Measurements from ENCODE around the gene ORAI2. TPM values are rescaled to one million over a fixed set of nuclear protein-coding genes. Genes with fewer than 3 reads are reported as not detected.
"Not testable (repeated sequence)": the region's sequence is repeated elsewhere in the genome, so short reads cannot be mapped to it uniquely, and the experiment has no call there.

ORAI2 gene
- total and polyA plus RNA-seq, 3 experiments from 2014 or later = 47.7 to 68.9 (median 66.9) TPM

DNA sequence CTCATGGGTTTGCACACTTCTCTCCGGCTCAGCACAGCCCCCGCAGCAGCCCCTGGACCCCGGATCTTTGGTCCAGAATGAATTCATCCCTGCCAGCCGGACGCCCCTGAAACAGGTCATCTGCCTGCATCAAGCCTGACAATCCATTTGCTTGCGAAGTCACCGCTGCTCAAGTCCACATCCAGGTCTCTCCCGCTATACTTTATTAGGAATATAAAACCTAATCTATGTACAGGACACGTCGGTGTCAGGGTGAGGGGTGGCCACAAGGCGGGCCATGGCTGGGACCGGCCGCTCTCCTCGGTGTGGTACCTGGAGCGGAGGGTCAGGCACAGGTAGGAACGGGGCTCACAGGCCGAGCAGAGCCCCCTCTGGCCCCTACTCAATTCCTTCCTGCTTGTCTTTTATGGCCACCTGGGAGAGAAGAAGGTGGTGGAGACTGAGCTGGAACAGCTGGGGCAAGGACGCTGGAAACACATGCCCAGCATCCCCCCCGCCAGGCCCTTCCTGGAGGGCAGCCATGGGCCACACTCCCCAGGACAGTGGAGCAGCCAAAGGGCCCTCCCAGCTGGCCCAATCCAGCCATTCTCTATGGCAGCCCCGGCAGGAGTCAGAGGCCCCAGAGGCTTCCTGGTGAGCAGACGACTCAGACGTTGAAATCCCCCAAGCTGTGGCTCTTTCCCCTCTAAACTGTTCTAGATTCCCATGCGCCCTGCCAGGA, 40.1 kb downstream of the ORAI2 start:
- Mint-ChIP-seq H3K9me3 (no peaks in the 10 kb centered on the region), H3K4me1 (peaks cover 0 to 3% (median 0%) of the 10 kb centered on the region in 3 donors), H3K27ac (peak overlapping the region in 1 of 8 donors; percentile 15), H3K27me3 (peaks cover 0 to 1% of the 10 kb centered on the region in 2 donors), H3K4me3 (peak overlapping the region in 1 of 7 donors; percentile 30), H3K36me3 (peaks cover 0 to 30% (median 6%) of the 10 kb centered on the region in 3 donors)
- Histone ChIP-seq H3K27me3 (ENCODE audit: insufficient read depth, low read length, poor library complexity, severe bottlenecking) (no peaks in the 10 kb centered on the region), H3K9me3 (ENCODE audit: low read length) (no peaks in the 10 kb centered on the region), H3K4me3 (ENCODE audit: low read length) (no peak overlapping the region), H3K4me1 (ENCODE audit: insufficient read depth, low read length) (no peaks in the 10 kb centered on the region), H3K27ac (ENCODE audit: low read depth, low read length) (no peak overlapping the region), H3K36me3 (ENCODE audit: insufficient read depth, low read length) (no peaks in the 10 kb centered on the region)
- ChIA-PET POLR2A (no interaction called here), CTCF (no interaction called here)
- peak in 1 of 5 donors; percentile 38 for DNase-seq

DNA sequence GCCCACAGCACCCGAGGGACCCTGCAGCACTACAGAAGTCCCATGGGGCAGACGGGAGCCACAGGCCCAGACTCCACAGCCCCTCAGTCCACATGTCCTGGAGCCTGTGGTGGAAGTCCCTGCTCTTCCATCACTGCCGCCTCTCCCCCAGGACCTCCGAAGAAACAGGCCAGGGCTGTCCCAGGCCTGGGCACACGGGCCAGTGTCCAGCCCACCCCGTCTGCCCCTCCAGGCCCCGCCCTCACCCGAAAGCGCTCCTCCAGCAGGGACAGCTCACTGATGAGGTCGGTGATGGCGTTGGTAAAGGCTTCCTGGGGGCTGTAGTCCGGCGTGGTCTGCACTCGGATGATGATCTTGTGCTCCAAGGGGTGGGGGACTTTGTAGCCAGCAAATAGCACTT, 40.7 kb downstream of the ORAI2 start:
- H3K4me1 ChIP-seq (ENCODE audit: insufficient read depth, low read length); H3K27me3 Mint-ChIP-seq; H3K27me3 ChIP-seq (ENCODE audit: insufficient read depth, low read length, poor library complexity, severe bottlenecking); CTCF ChIA-PET; H3K27ac ChIP-seq (ENCODE audit: low read depth, low read length); H3K4me3 ChIP-seq (ENCODE audit: low read length); H3K9me3 ChIP-seq (ENCODE audit: low read length); H3K4me3 Mint-ChIP-seq; H3K9me3 Mint-ChIP-seq; H3K4me1 Mint-ChIP-seq; H3K27ac Mint-ChIP-seq; POLR2A ChIA-PET; H3K36me3 ChIP-seq (ENCODE audit: insufficient read depth, low read length): not testable (repeated sequence)
- H3K36me3 Mint-ChIP-seq = peaks cover 0 to 32% (median 6%) of the 10 kb centered on the region in 3 donors
- peak in 1 of 5 donors; percentile 23 for DNase-seq

DNA sequence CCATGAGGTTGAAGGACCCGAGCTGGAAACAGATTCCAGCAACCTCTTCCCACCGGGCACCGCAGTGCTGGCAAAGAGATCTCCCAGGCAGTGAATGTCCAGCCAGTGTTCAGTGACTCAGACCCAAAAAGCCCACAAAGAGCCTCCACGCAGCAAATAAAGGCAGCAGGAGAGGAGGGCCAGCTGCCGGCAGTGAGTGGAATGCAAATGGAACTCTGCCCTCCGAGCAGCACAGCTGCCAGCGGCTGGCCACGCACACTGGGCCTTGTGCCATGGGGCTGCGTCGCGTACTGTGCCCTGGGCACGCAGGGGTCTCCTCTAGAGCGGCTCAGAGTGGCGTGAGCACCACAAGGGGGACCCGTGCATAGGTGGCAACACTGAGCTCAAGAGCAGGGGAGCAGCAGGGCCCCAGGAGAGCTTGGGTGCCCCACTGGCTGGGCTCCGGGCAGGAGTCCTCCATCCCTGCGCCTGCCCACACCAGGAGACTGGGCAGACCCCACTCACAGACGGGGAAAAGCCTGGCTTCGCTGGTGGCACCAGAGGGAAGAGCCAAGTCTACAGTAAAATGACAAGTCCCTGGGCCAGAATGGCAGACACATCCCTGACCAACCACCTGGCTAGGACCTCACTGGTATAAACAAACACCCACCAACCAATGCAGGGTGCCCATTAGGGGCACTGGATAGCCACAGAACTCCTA, 41.5 kb downstream of the ORAI2 start:
- H3K4me3 ChIP-seq (ENCODE audit: low read length); H3K4me1 Mint-ChIP-seq; CTCF ChIA-PET; H3K9me3 ChIP-seq (ENCODE audit: low read length); H3K4me3 Mint-ChIP-seq; H3K36me3 ChIP-seq (ENCODE audit: insufficient read depth, low read length); H3K4me1 ChIP-seq (ENCODE audit: insufficient read depth, low read length); H3K27me3 ChIP-seq (ENCODE audit: insufficient read depth, low read length, poor library complexity, severe bottlenecking); H3K27ac Mint-ChIP-seq; H3K9me3 Mint-ChIP-seq; H3K27ac ChIP-seq (ENCODE audit: low read depth, low read length); POLR2A ChIA-PET; H3K27me3 Mint-ChIP-seq: not testable (repeated sequence)
- peaks cover 0 to 32% (median 6%) of the 10 kb centered on the region in 3 donors for H3K36me3 Mint-ChIP-seq
- peak in 1 of 5 donors; percentile 8 for DNase-seq

DNA sequence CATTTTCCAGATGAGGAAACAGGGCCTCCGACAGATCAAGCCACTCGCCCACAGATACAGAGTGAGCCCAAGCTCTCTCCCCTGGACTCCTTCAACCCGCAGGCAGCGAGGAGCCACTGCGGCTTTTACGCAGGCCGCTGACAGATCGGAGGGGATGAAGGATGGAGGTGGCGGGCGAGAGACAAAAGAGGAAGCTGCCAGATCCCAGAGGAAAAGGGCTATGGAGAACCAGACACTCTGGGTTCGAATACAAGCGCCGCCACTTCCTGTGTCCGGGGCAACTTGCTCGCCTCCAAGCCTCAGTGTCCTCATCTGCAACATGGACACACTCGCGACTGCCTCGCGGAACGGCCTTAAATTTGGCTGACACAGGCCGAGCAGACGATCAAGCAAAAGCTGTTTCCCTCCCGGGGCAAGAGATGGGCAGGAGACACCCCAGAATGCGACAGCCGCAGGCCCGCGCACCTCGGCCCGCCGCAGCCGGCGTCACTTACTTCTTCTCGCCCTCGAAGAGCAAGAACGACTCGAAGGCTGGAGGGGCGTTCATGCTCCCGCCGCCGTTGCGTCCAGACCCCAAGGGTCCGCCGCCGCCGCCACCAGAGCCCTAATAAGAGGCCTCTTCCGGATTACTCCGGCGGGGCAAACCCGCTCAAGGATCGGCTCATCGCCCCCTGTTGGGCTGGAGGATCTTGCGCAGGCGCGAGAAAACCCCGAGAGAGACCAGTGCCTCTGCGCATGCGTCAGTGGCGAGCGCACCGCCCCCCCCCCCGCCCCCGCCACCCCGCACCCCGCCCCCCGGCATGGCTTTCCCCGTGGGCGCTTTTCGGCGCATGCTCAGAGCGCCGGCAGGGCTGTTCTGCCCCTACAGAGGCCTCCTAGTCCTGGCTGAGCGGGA, 45.2 kb downstream of the ORAI2 start, which contains the start of gene POLR2J:
POLR2J (minus strand) TSS at position 609 of the 895 bp plus-strand sequence; CDS start at position 547, 62 bp downstream.
- CTCF ChIA-PET; H3K4me3 ChIP-seq (ENCODE audit: low read length); H3K4me1 ChIP-seq (ENCODE audit: insufficient read depth, low read length); H3K4me1 Mint-ChIP-seq; H3K9me3 ChIP-seq (ENCODE audit: low read length); H3K27me3 ChIP-seq (ENCODE audit: insufficient read depth, low read length, poor library complexity, severe bottlenecking); H3K36me3 Mint-ChIP-seq; H3K9me3 Mint-ChIP-seq; H3K27ac ChIP-seq (ENCODE audit: low read depth, low read length); H3K36me3 ChIP-seq (ENCODE audit: insufficient read depth, low read length); POLR2A ChIA-PET; H3K27me3 Mint-ChIP-seq: not testable (repeated sequence)
- Mint-ChIP-seq H3K27ac (peak within 1 kb of the TSS; percentile 76 to 92 (median 84)), H3K4me3 (peak within 1 kb of the TSS; percentile 88 to 98 (median 90))
- DNase-seq = peak; percentile 66 to 92 (median 90)

DNA sequence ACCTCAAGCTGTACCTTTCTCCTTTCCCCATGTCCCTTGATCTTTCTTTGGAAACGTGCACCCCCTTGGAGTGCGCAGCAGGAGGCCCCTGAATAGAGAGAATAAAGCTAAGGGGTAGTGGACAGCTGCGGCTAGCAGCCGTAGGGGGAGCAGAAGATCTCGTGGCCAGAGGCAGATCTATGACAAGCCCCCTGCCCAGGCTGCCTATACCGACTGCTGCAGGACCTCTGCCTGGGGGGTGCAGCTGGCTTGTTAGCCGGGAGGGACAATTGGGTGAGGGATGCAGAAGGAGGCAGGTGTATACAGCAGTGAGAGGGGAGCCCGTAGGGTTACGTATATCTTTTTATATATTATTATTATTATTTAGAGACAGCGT, 45.8 kb downstream of the ORAI2 start:
- CTCF ChIA-PET; H3K9me3 ChIP-seq (ENCODE audit: low read length); H3K4me3 ChIP-seq (ENCODE audit: low read length); H3K9me3 Mint-ChIP-seq; DNase-seq; H3K27ac ChIP-seq (ENCODE audit: low read depth, low read length); H3K4me3 Mint-ChIP-seq; H3K4me1 ChIP-seq (ENCODE audit: insufficient read depth, low read length); H3K27me3 ChIP-seq (ENCODE audit: insufficient read depth, low read length, poor library complexity, severe bottlenecking); H3K27me3 Mint-ChIP-seq; POLR2A ChIA-PET; H3K36me3 Mint-ChIP-seq; H3K4me1 Mint-ChIP-seq; H3K36me3 ChIP-seq (ENCODE audit: insufficient read depth, low read length): not testable (repeated sequence)
- peak overlapping the region in 1 of 8 donors; percentile 92 for H3K27ac Mint-ChIP-seq

DNA sequence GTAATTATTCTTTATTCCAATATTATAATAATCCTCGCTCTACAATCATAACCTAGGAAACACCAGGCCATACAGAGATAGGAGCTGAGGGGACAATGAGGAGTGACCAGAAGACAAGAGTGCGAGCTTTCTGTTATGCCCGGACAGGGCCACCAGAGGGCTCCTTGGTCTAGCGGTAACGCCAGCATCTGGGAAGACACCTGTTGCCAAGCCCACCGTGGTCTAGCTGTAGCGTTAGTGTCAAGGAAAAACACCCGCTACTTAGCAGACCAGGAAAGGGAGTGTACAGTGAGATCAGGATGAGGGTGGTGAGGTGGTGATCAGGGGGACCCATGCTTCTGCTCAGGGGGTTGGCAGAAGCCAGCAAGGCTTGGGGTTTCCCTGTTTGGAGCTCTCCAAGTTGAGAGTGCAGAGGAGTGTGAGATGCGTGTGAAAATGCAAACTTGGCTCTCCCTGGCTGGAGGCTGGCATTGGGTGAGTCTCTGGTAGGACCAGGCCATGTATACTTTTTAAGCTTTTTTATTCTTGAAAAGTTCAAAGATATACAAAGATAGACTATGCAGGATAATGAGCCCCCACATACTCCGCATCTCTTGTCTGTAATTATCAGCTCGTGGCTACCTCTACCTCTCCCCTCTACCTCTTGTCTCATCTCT, 46.7 kb downstream of the ORAI2 start:
- H3K9me3 Mint-ChIP-seq; H3K9me3 ChIP-seq (ENCODE audit: low read length); H3K4me3 ChIP-seq (ENCODE audit: low read length); DNase-seq; H3K27me3 Mint-ChIP-seq; CTCF ChIA-PET; H3K4me1 ChIP-seq (ENCODE audit: insufficient read depth, low read length); H3K27ac ChIP-seq (ENCODE audit: low read depth, low read length); H3K36me3 Mint-ChIP-seq; H3K36me3 ChIP-seq (ENCODE audit: insufficient read depth, low read length); H3K27me3 ChIP-seq (ENCODE audit: insufficient read depth, low read length, poor library complexity, severe bottlenecking); POLR2A ChIA-PET; H3K4me3 Mint-ChIP-seq; H3K4me1 Mint-ChIP-seq: not testable (repeated sequence)
- H3K27ac Mint-ChIP-seq = peak overlapping the region in 1 of 8 donors; percentile 73

DNA sequence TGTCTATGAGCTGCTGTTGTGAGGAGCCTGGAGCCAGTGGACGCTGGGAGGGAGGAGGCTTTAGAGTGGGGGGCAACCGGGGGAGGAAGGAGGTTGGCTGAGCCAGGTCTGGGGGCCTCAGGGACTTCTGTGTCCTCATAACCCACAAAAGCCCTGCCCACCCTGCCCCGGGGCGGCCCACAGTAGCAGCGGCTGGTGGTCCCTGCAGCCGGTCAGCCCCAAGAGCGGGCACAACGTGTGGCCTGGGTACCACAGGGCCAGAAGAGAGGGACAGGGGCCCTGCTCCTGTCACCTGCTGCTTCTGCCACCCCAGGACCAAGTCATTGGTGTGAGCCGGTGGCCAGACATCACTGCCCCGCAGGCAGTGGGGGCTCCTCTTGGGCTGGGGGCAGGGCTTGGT, 48.6 kb downstream of the ORAI2 start:
- H3K4me3 ChIP-seq (ENCODE audit: low read length); H3K9me3 Mint-ChIP-seq; H3K27ac ChIP-seq (ENCODE audit: low read depth, low read length); DNase-seq; H3K36me3 Mint-ChIP-seq; CTCF ChIA-PET; H3K4me1 ChIP-seq (ENCODE audit: insufficient read depth, low read length); H3K4me1 Mint-ChIP-seq; POLR2A ChIA-PET; H3K9me3 ChIP-seq (ENCODE audit: low read length); H3K27ac Mint-ChIP-seq; H3K27me3 ChIP-seq (ENCODE audit: insufficient read depth, low read length, poor library complexity, severe bottlenecking); H3K4me3 Mint-ChIP-seq; H3K36me3 ChIP-seq (ENCODE audit: insufficient read depth, low read length); H3K27me3 Mint-ChIP-seq: not testable (repeated sequence)

DNA sequence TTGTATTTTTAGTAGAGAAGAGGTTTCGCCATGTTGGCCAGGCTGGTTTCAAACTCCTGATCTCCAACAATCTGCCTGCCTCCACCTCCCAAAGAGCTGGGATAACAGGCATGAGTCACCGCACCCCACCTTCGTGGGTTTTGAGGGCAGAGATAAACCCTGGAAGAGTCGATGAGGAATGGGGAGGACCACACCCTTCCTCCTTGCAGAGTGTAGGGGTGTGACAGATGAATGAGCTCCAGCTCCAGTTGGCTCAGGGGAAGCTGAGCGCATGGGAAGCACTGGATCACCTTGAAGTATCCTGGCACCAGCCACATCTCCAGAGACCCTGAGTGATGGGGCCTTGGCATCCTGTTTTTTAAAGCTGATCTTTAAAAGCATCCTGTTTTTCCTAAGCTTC, 50.9 kb downstream of the ORAI2 start:
- H3K4me3 Mint-ChIP-seq; H3K9me3 ChIP-seq (ENCODE audit: low read length); H3K27ac Mint-ChIP-seq; CTCF ChIA-PET; H3K27me3 Mint-ChIP-seq; H3K9me3 Mint-ChIP-seq; H3K36me3 ChIP-seq (ENCODE audit: insufficient read depth, low read length); H3K4me1 ChIP-seq (ENCODE audit: insufficient read depth, low read length); H3K27me3 ChIP-seq (ENCODE audit: insufficient read depth, low read length, poor library complexity, severe bottlenecking); H3K4me1 Mint-ChIP-seq; DNase-seq; POLR2A ChIA-PET; H3K4me3 ChIP-seq (ENCODE audit: low read length); H3K27ac ChIP-seq (ENCODE audit: low read depth, low read length); H3K36me3 Mint-ChIP-seq: not testable (repeated sequence)

Measured in CD8-positive, alpha-beta memory T cell (primary cell).